Measurements from ENCODE around the gene TNF.

Gene TNF

DNA sequence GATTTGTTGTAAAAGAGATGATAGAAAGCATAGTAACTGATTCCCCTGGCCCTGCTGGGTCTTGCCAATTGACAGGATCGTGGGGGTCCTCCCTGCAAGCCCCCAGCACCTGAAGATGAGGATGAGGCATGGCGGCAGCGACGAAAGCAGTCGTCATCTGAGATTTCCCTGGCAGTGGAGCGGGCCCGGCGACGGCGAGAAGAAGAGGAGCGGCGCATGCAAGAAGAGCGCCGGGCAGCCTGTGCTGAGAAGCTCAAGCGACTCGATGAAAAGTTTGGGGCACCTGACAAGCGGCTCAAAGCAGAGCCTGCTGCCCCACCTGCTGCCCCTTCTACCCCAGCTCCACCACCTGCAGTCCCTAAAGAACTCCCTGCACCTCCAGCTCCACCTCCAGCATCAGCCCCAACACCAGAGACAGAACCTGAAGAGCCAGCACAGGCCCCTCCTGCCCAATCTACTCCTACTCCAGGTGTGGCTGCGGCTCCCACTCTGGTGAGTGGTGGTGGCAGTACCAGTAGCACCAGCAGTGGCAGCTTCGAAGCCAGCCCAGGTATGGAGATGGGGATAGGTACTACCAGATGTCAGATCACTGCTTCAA lies 52.4 kb downstream of the TNF start:
- TF ChIP-seq, protein P1, sequence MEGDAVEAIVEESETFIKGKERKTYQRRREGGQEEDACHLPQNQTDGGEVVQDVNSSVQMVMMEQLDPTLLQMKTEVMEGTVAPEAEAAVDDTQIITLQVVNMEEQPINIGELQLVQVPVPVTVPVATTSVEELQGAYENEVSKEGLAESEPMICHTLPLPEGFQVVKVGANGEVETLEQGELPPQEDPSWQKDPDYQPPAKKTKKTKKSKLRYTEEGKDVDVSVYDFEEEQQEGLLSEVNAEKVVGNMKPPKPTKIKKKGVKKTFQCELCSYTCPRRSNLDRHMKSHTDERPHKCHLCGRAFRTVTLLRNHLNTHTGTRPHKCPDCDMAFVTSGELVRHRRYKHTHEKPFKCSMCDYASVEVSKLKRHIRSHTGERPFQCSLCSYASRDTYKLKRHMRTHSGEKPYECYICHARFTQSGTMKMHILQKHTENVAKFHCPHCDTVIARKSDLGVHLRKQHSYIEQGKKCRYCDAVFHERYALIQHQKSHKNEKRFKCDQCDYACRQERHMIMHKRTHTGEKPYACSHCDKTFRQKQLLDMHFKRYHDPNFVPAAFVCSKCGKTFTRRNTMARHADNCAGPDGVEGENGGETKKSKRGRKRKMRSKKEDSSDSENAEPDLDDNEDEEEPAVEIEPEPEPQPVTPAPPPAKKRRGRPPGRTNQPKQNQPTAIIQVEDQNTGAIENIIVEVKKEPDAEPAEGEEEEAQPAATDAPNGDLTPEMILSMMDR (IDR thresholded peaks at IDR 0.05): no peak
